Left colon (tissue), 2 donors: ENCODE data around the gene DIRAS1. TPM values are rescaled to one million over a fixed set of nuclear protein-coding genes. Genes with fewer than 3 reads are reported as not detected.
"Not testable (repeated sequence)": the region's sequence is repeated elsewhere in the genome, so short reads cannot be mapped to it uniquely, and the experiment has no call there.

Source experiments
- ATAC-seq: fragments of 200-7000 bp; cut with Tn5 transposase; one replicate; pipeline ENCODE4 v1.9.1; 2020; ENCODE audit warnings: mild to moderate bottlenecking, moderate library complexity
- DNase-seq, 2 donors: peaks; one replicate each; pipeline ENCODE4 v3.0.0-alpha.2; 2020
- intact Hi-C, 2 donors: fragments of 100-400 bp; cut with DNase I in 1 of 2; cut with micrococcal nuclease in 1 of 2; formaldehyde crosslinking; loops; one replicate each; pipeline versions ENCODE4 v1.11.2 to v1.14.0; 2022; cut with DNase I, micrococcal nuclease
- total RNA-seq, 2 donors: library from RNA; stranded (reverse); fragmentation: NEBNext Ultra II Directional; extraction: Animal tissue kit (Norgen Biotek cat#: 25700); gene quantifications; one replicate each; pipeline ENCODE4 v1.2.1, GENCODE V29; 2021
- donor health status: DM: no; HTN: no; CAD: no.
- donor health status: DM: yes; HTN: yes; CAD: no.

DIRAS1 gene
- total RNA-seq, 2 donors from 2014 or later: 0.52 to 1.1 TPM

DNA sequence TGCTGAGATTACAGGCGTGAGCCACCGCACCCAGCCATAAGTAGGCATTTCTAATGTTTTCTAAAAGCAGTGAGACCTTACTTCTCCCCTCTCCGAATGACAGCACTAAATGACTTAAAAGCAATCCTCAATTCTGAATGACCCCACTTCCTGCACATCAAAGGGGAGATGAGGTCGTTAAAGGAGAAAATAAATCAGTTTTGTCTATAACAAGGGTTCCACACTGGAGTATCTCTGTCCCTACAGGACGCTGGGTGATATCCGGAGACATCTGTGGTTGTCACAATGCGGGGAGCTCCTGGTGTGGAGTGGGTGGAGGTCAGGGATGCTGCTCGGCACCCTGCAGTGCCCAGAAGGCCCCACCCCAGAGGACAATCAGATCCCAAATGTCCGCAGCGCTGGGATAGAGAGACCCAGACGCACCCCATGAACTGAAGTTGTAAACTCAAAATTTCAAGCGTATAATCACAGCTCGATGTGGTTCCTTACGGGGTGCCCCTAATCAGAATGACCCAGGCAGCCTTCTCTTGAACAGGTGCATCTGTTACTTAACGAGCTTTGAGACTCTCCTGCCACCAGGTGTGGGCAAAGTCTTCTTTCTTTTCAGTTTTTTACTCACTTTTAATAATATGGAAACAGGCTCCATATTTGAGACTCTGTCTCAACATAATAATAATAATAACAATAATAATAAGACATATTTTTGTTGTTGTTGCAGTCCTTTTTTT, 21.6 kb downstream of the DIRAS1 start:
- no peak for ATAC-seq

DNA sequence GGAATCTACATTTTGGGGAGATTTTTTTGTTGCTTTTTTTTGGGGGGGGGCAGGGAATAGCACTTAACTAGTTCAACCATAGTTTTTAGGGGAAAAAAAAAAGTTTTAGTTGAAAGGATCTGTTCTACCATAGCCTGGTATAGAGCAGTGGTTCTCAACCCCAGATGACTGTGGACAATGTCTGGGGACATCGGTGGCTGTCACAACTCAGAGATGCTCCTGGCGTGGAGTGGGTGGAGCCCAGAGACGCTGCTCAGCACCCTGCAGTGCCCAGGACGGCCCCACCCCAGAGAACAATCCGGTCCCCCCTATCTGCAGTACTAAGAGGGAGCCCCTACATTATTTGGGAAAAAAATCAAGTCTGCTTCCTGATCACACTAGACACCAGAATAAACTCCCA, 27.0 kb downstream of the DIRAS1 start:
- intact Hi-C loops: no loop called here
- ATAC-seq (no peak), DNase-seq (no peak)

More for the DNA sequence above, 21.6 kb downstream of the DIRAS1 start:
- intact Hi-C loops: no loop called here
- no peak for DNase-seq

DNA sequence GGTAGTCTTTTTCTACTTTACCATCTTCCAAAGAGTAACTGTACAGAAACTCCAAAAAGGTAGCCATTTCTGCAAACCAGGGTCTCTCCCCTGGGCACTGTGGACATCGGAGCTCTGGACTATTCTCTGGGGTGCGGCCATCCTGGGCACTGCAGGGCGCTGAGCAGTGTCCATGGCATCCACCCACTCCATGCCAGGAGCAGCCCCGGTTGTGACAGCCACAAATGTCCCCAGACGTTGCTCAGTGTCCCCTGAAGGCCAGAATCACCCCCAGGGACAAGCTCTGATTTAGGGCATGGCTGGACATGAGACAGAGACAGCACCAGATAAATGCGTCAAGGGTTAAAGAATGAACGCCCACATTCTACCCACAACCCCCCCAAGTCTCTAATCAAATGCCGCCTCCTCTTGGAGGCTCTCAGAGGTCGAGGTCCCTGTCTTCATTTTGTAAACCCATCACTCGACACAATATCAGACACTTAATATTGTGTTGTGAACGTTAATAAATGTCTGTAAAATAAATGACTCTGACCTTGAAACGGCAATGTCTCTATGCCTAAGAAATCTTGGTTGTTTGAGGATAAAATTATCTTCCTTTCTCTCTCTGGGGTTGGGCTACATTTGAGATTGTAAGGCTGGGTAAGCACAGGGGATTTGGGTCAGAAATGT, 27.5 kb downstream of the DIRAS1 start:
- no peak for ATAC-seq
- intact Hi-C loops: no loop called here
- DNase-seq: no peak

DNA sequence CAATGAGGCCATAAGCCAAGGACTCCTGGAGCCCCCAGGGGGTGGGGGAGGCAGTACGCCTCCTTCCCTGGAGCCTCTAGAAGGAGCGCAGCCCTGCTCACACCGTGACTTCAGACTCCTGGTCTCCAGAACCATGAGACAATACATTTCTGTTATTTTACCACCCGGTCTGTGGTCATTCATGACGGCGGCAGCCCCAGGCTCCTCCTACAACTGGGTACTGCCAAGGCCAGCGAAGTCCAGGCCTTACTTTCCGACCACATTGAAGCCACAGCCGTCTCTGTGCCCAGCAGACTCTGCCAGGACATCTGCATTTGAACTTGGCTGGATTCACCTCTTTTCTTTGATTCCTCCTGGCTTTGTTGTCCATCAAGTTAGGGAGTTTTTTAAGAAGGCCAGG, 29.2 kb downstream of the DIRAS1 start:
- intact Hi-C loops: no loop called here
- no peak for ATAC-seq
- DNase-seq: no peak

DNA sequence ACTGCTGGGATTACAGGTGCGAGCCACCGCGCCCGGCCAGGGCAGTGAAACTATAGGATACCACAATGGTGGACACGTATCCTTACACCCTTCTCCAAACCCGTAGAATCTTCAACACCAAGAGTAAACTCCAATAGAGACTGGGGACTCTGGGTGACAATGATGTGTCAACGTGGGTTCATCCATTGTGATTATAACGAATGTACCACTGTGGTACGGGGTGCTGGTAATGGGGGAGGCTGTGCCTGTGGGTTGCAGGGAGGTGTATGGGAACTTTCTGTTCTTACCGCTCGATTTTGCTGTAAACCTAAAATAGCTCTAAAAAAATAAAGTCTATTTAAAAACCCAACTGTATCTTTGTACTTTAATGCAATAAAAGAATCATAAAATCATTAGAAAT, 30.3 kb downstream of the DIRAS1 start:
- intact Hi-C loops: no loop called here
- DNase-seq (no peak), ATAC-seq (no peak)

DNA sequence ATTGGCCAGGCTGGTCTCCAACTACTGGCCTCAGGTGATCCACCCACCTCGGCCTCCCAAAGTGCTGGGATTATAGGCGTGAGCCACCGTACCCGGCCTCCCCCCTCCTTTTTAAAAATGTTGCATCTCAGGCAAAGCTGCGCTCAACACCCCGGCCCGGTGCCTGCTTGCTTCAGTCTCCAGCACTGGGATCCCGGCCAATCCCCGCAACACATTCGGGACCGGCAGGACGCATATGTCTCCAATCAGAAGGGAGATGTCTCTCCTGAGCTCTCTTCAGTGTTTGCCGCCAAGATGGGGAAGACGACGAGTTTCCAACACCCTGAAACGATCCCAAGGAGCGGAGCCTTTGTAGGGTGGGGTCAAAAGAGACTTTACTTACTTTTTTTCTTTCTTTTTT, 34.8 kb downstream of the DIRAS1 start:
- DNase-seq: no peak
- intact Hi-C loops: no loop called here
- ATAC-seq: no peak

DNA sequence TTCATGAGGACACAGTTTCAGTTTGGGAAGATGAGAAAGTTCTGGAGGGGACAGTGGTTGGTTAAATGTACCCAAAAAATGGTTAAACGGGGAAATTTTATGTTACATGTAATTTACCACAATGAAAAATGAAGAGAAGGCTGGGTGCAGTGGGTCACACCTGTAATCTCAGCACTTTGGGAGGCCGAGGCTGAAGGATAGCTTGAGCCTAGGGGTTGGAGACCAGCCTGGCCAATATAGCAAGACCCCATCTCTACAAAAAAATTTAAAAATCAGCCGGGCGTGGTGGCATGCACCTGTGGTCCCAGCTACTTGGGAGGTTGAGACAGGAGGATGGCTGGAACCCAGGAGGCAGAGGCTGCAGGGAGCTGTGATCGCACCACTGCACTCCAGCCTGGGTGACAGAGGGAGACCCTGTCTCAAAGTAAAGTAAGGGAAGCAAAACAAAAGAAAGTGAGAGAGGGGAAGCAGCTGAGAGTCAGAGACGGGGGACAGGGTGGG, 35.9 kb downstream of the DIRAS1 start:
- intact Hi-C loops: no loop called here
- ATAC-seq (no peak), DNase-seq (no peak)

DNA sequence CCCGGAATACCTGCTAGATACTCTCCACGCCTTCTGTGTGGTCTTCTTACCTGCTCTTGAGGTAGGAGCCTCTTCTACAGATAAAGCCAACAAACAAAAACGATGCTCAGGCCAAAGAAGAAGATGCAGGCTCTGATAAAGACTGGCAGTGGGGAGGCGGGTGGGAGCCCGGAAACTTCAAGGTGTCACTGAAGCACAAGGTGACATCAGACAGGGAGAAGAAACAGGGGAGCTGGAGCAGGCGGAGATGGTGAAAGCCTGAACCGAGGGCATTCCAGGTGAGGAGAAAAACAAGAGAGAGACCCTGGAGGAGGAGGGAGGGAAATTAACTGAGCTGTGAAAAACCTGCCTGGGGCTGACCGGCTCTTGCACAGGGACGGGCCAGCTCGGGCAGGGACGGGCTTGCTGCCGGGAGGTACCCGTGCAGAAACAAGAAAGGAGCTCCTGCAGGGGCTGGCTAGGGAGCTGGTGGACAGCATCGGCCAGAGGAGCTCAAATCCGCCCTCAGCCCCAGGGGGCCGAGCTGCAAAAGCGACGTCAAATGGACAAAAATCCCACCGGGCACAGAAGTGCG, 37.7 kb downstream of the DIRAS1 start:
- DNase-seq: no peak
- intact Hi-C loops: no loop called here
- ATAC-seq: no peak

DNA sequence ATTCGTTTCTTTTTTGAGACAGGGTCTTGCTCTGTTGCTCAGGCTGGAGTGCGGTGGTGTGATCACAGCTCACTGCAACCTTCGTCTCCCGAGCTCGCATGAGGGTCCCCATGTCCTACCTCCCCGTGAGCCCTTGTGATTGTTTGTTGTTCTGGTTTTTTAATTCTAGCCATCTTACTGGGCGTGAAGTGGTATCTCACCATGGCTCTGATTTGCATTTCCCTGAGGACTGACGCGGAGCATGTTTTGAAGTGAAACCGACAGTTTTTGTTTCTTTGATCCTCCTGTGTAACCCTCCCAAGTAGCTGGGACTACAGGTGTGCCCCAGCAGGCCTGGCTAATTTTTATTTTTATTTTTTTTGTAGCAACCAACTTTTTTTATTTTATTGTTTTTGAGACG, 40.4 kb downstream of the DIRAS1 start:
- DNase-seq: no peak
- ATAC-seq: no peak
- intact Hi-C loops: no loop called here

DNA sequence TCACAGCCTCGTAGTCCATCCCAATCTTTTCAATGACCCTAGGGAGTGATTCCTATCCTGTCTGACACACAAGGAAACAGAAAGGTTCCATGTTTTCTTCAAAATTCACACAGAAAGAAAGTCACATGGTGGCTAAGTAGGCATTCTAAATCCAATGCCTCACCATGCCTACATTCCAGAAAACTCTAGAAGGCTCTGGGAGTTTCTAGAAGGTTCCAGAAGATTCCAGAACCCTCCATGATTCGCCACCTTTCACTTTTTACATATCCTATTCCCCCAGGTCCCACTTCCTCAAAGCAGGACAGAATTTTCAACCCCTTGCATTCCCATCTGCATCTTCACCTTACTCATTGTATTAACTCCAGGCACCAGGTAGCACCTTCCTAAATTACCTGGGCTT, 41.7 kb downstream of the DIRAS1 start:
- DNase-seq (no peak), ATAC-seq (no peak)
- intact Hi-C loops: no loop called here

DNA sequence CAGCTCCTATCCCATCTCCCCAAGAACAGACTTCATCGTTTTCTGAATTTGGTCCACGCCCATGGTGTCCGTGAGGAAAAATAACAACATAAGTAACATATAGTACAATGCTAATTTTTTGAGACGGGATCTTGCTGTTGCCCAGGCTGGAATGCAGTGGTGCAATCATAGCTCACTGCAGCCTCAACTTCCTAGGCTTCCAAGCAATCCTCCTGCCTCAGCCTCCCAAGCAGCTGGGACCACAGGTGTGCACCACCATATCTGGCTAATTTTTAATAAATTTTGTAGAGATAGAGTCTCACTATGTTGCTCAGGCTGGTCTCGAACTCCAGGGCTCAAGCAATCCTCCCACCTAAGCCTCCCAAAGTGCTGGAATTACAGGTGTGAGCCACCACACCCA, 42.2 kb downstream of the DIRAS1 start:
- DNase-seq, ATAC-seq, intact Hi-C loops: not testable (repeated sequence)

DNA sequence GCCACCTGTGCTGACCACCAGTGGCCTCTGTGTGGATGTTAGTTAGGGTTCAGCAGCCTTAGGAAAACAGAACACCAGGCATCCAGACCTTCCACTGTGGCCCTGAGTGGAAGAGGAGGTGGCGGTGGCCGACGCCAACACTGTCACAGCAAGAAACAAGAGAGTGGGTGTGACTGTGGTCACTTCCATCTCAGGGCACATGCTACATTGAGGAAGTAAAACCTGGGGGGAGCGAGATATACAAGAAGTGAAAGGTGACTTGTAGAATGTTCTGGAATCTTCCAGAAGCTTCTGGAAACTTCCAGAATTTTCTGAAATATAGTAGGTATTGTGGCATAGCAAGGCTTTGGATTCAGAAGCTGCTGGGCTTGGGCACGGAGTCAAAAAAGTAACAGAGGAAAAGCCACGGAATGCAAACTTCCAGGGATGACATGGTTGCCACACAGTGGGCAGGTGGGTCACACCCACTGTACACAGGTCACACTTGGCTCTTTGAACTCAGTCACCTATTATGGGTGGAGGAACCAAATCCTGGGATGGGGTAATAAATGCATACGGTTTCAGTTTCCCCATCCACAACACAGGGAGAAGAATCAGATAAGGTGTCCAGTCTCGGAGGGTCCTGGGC, 43.0 kb downstream of the DIRAS1 start:
- no peak for DNase-seq
- ATAC-seq: no peak
- intact Hi-C loops: no loop called here

DNA sequence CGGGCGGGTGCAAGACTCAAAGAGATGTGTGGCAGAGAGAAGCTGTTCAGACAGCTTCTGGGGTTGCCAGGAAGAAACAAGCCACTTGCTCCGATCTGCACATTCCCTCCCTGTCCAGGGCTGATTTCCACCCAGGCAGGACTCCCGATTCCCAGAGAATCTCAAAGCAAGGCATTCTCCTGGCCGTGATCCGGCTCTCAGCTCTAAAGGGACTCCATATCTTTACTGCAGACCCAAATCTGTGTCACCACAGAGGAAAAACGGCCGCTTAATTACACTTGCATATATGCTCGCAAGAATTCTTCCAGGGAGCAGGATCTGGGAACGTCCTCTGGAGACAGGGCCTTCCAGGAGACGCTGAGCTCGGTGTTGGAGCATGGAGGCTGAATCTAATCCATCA, 44.3 kb downstream of the DIRAS1 start:
- intact Hi-C loops: no loop called here
- ATAC-seq: no peak
- DNase-seq: no peak

DNA sequence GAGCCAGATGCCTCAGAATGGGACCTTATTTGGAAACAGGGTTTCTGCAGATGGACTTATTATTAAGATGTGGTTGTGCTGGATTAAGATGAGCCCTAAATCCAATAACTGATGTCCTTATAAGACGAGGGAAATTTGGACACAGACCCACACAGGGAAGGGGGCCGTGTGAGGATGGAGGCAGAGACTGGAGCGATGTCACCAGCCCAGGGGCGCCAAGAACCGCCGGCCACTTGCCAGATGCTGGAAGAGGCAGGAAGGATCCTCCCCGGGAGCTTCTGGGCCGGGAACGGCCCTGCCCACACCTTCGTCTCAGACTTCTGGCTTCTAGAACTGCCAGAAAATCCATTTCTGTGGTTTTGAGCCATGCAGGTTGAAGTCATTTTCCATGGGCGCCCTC, 45.3 kb downstream of the DIRAS1 start:
- no peak for ATAC-seq
- intact Hi-C loops: no loop called here
- DNase-seq: no peak

DNA sequence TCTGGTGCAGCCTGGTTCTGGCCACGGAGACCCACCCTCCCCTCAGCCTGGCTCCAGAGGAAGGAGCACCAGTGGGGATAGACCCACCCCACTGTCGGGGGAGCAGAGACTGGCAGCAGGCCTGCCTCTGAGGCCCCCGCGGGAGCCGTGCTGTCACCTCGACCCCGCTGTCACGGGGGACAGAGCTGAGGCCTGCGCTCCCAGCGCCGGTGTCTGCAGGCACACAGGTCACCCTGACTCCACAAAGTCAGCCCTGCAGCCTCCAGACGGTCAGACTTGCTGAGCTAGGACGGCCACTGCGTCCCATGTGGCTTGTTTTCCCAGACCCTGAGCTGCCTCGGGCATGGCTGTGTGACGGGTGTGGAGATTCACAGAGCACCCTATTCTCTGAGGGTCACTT, 51.0 kb downstream of the DIRAS1 start:
- intact Hi-C loops: no loop called here
- no peak for ATAC-seq

DNA sequence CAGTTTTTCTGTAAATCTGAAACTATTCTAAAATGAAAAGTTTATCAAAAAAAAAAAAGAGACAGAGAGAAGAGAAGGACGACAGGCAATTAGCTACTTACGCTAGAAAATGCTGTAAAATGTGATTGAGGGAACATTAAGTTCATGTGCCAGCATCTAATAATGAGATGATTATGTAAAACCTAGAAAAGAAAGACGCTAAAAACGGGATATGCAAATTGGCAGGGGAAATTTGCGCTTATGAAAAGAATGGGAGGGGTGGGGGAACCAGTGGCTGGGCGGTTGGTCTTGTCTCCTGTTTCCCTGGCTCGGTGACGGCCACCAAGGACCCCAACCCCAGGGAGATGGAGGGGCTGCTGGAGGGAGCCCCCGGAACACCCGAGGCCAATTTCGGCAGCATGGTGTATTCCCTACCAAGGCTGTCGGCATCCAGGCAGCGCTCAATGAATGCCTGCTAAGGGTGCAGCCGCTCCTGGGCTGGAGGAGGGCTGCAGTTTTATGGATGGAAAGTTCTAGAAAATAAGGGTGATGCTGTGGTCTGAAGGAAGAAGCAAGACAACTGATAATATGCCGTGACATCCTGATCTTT, 52.9 kb downstream of the DIRAS1 start:
- no peak for DNase-seq
- intact Hi-C loops: no loop called here
- ATAC-seq: no peak

More for the DNA sequence above, 51.0 kb downstream of the DIRAS1 start:
- DNase-seq: no peak

DNA sequence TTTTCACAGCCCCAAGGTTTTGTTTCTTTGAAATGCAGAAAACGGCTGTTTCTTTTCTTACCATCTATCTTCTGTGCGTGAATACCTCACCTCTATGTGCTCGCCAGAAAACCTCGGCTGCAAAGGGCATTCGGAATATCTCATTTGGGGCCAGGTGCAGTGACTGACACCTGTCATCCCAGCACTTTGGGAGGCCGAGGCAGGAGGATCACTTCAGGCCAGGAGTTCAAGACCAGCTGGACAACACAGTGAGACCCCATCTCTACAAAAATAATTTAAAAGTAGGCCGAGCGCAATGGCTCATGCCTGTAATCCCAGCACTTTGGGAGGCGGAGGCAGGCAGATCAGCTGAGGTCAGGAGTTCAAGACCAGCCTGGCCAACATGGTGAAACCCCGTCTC, 53.8 kb downstream of the DIRAS1 start:
- ATAC-seq, intact Hi-C loops, DNase-seq: not testable (repeated sequence)

DNA sequence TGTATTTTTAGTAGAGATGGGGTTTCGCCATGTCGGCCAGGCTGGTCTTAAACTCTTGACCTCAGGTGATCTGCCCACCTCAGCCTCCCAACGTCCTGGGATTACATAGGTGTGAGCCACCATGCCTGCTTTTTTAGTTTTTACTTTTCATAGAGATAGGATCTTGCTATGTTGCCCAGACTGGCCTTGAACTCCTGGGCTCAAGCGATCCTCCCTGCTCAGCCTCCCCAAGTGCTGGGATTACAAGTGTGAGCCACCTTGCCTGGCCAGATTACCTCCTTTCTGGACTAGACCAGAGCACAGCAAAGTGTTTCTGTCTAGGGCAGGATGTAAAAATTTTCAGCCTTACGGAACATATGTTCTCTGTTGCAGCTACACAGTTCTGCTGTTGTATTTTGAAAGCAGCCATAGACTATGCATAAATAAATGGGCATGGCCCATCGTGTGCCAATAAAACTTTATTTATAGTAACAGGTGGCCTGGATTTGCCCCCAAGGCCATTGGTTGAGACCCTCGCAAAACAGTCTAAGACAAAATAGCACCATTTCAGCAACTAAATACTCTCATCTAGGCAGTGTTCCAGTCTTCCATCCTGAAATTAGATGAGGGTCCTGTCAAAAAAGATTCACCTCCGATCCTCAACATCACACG, 54.7 kb downstream of the DIRAS1 start:
- no peak for ATAC-seq
- intact Hi-C loops: no loop called here
- DNase-seq: no peak

DNA sequence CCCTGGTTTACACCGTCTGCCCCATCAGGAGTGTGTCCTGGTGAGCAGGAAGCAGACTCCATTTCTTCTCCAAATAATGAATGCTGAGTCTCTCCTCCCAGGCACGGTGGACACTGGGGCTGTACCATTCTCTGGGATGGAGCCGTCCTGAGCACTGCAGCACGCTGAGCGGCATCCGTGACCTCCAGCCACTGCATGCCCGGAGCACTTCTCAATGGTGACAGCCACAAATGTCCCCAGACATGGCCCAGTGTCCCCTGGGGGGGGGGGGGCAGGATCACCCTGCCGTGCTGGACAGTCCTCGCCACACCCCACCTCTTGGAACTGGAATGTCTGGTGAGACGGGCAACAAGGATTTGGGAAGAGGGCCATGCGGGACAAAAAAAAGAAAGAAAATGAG, 56.1 kb downstream of the DIRAS1 start:
- no peak for DNase-seq
- ATAC-seq: no peak
- intact Hi-C loops: no loop called here
